ENCODE results near the gene GET4. TPM values are rescaled to one million over a fixed set of nuclear protein-coding genes. Genes with fewer than 3 reads are reported as not detected.

Gene GET4
- total and polyA plus RNA-seq, 2 of the 4 experiments (the other 2 are of a cell fraction), result 11.3 to 30.9 TPM

GRCh38 chr7:924541-925231 is 48.3 kb downstream of the GET4 start:
- Histone ChIP-seq H3K4me3 (ENCODE audit: insufficient read depth, low read depth, low read length) (no peak overlapping the region), H3K18ac (ENCODE audit: low read depth, low read length) (no peak overlapping the region), H2BK5ac (ENCODE audit: low read depth, low read length, poor library complexity, severe bottlenecking) (no peak overlapping the region), H2AFZ (replicated peaks; ENCODE audit: low read length, poor library complexity) (peak overlapping the region; percentile 28), H3K9ac (ENCODE audit: low read depth, low read length) (no peak overlapping the region; the same call in 1 of the 2 replicates), H3K27me3 (ENCODE audit: control insufficient read depth, insufficient read depth, low read length) (no peaks in the 10 kb centered on the region), H2AK9ac (replicated peaks; ENCODE audit: low read depth, low read length, poor library complexity) (no peak overlapping the region), H4K5ac (ENCODE audit: low read depth, low read length) (no peak overlapping the region), H3K56ac (ENCODE audit: extremely low read depth, insufficient read depth, low read length) (no peak overlapping the region), H3K23ac (ENCODE audit: low read depth, low read length) (no peak overlapping the region), H3K9me3 (ENCODE audit: control insufficient read depth, insufficient read depth, low read length) (no peaks in the 10 kb centered on the region), H3K14ac (replicated peaks; ENCODE audit: low read depth, low read length) (no peak overlapping the region), H3K4me2 (ENCODE audit: low read depth, low read length) (no peak overlapping the region), H4K20me1 (ENCODE audit: insufficient read depth, low read length) (no peaks in the 10 kb centered on the region), H3K4ac (ENCODE audit: low read depth, low read length) (no peak overlapping the region), H3K36me3 (ENCODE audit: control insufficient read depth, insufficient read depth, low read length) (no peaks in the 10 kb centered on the region), H2BK120ac (ENCODE audit: low read depth, low read length) (no peak overlapping the region), H2BK15ac (ENCODE audit: low read depth, low read length) (no peak overlapping the region), H3K27ac (ENCODE audit: insufficient read depth, low read length) (no peak overlapping the region), H4K91ac (ENCODE audit: insufficient read depth, low read depth, low read length) (no peak overlapping the region), H4K8ac (ENCODE audit: low read depth in 2 of 2, low read length in 2 of 2) (no peak overlapping the region), H2BK20ac (ENCODE audit: low read depth, low read length) (no peak overlapping the region), H3K4me1 (ENCODE audit: control insufficient read depth, insufficient read depth, low read length) (peaks cover 9% of the 10 kb centered on the region), H3K9me1 (ENCODE audit: insufficient read depth, low read length) (no peaks in the 10 kb centered on the region), H3K79me1 (ENCODE audit: low read depth in 1 of 2, low read length in 2 of 2) (no peaks in the 10 kb centered on the region), H2AK5ac (ENCODE audit: low read depth, low read length) (no peak overlapping the region)
- DNase-seq, result peak; percentile 12
- in situ Hi-C loops (cut with MboI; ENCODE audit: low sequenced_read_pairs) (no loop called here), intact Hi-C loops (cut with micrococcal nuclease) (no loop called here), dilution Hi-C loops (cut with HindIII; ENCODE audit: low sequenced_read_pairs, unreplicated experiment) (no loop called here)
- WGBS, 2 experiments (ENCODE audit: extremely low coverage in 2 of 2, insufficient read length in 1 of 2), result 83% methylated on average over 10 of the region's 24 CpGs; no CpG with 5 or more reads in 1 of the 2 experiments
- ChIA-PET CTCF (no interaction called here), POLR2A (ENCODE audit: unreplicated experiment) (no interaction called here)
- ATAC-seq (ENCODE audit: low read depth), result peak; percentile 43
- TF ChIP-seq MAZ (IDR thresholded peaks at IDR 0.05; ENCODE audit: borderline replicate concordance, low read depth, low read length), result no peak
- TF ChIP-seq NFE2L2 (IDR thresholded peaks at IDR 0.05; ENCODE audit: low read depth, low read length), result no peak
- no peak for TF ChIP-seq POLR2A (IDR thresholded peaks at IDR 0.05; ENCODE audit: low read depth, low read length)
- no peak for TF ChIP-seq MAFK (IDR thresholded peaks at IDR 0.05; ENCODE audit: low read depth, low read length)
- TF ChIP-seq CEBPB (IDR thresholded peaks at IDR 0.05; ENCODE audit: low read depth, low read length), result no peak
- TF ChIP-seq SMC3 (IDR thresholded peaks at IDR 0.05; ENCODE audit: low read depth, low read length), result no peak
- TF ChIP-seq CHD1 (IDR thresholded peaks at IDR 0.05; ENCODE audit: low read depth, low read length), result no peak
- TF ChIP-seq RFX5 (IDR thresholded peaks at IDR 0.05; ENCODE audit: low read depth, low read length), result no peak
- no peak for TF ChIP-seq MXI1 (IDR thresholded peaks at IDR 0.05; ENCODE audit: borderline replicate concordance, low read depth, low read length)
- TF ChIP-seq FOS (IDR thresholded peaks at IDR 0.05; ENCODE audit: low read depth, low read length), result no peak
- TF ChIP-seq, protein P1, sequence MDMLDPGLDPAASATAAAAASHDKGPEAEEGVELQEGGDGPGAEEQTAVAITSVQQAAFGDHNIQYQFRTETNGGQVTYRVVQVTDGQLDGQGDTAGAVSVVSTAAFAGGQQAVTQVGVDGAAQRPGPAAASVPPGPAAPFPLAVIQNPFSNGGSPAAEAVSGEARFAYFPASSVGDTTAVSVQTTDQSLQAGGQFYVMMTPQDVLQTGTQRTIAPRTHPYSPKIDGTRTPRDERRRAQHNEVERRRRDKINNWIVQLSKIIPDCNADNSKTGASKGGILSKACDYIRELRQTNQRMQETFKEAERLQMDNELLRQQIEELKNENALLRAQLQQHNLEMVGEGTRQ (IDR thresholded peaks at IDR 0.05; ENCODE audit: low read depth, low read length), result no peak
- no TSS peak for BruUV-seq (replicated peaks)

Data from IMR-90 (cell line).